ENCODE data around the gene NRG3.
"Not testable (repeated sequence)": the region's sequence is repeated elsewhere in the genome, so short reads cannot be mapped to it uniquely, and the experiment has no call there.

NRG3 gene

DNA sequence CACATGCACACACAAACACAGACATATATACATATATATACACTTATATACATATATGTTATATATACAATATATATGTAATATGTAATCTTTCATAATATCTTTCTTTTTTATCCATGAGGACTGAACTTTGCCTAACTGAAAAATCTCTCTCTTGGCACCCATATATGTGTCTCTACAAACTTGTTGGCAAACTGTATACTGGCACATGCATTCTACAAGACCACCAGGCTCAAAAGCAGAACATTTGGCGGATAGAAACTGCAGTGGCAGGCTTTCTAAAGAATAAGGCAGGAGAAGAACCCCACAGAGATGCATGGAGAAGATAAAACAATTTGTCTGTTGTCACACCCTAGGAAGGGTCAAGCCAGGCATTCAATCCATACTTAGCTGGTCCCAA lies 165.3 kb downstream of the NRG3 start:
- Histone ChIP-seq H3K9ac (ENCODE audit: low read length) (no peak overlapping the region), H3K9me3 (ENCODE audit: control insufficient read depth, low read length) (no peaks in the 10 kb centered on the region), H3K4me3 (ENCODE audit: low read length) (no peak overlapping the region), H3K27me3 (replicated peaks; ENCODE audit: control insufficient read depth, insufficient read depth, low read length) (no peaks in the 10 kb centered on the region), H3K36me3 (ENCODE audit: control insufficient read depth, insufficient read depth, low read length, severe bottlenecking) (no peaks in the 10 kb centered on the region), H3K4me1 (ENCODE audit: control insufficient read depth, insufficient read depth, low read length) (no peaks in the 10 kb centered on the region)
- no peak for DNase-seq (ENCODE audit: low read depth)

DNA sequence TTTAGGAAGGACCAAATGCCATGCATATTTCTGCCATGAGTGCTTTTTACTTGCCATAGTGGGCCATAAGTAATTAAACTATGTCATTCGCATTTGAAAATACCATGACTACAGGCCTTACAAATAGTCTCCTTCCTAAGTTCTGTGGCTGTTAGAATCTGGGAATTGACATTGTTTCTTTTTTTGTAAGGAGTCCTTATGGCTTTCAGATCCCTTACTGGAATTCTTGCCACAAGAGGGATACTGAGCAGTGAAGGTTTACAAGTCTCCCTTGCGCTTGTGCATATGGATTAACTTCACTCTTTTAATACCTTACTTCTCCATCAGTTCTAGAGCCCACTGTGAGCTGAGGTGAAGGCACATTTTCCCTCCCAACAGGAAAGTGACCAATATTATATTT lies 166.0 kb downstream of the NRG3 start:
- Histone ChIP-seq H3K36me3 (ENCODE audit: control insufficient read depth, insufficient read depth, low read length, severe bottlenecking) (no peaks in the 10 kb centered on the region), H3K9ac (ENCODE audit: low read length) (no peak overlapping the region), H3K27me3 (replicated peaks; ENCODE audit: control insufficient read depth, insufficient read depth, low read length) (no peaks in the 10 kb centered on the region), H3K9me3 (ENCODE audit: control insufficient read depth, low read length) (no peaks in the 10 kb centered on the region), H3K4me1 (ENCODE audit: control insufficient read depth, insufficient read depth, low read length) (no peaks in the 10 kb centered on the region), H3K4me3 (ENCODE audit: low read length) (no peak overlapping the region)
- no peak for DNase-seq (ENCODE audit: low read depth)

DNA sequence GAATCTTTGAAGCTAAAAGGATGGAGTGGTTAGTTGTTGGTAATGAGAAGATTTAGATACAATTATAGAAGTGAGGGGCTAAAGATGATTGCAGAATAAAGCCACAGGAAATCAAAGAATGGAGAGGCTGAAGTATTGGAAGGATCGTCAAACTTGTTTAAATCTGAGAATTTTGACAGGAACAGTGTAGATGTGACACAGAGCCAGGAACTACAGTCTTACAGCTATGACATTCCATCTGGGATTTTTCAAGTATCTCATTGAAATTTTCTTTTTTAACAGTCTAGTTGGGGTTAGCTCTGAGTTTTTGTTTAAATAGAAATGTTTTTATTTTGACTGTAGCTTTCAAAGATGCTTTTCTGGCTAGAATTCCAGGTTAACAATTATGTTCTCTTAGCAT lies 181.4 kb downstream of the NRG3 start:
- H3K4me3 ChIP-seq (ENCODE audit: low read length): no peak overlapping the region
- H3K4me1 ChIP-seq (ENCODE audit: control insufficient read depth, insufficient read depth, low read length): no peaks in the 10 kb centered on the region
- DNase-seq (ENCODE audit: low read depth): no peak
- H3K9ac ChIP-seq (ENCODE audit: low read length): no peak overlapping the region
- peaks cover 5% of the 10 kb centered on the region for H3K9me3 ChIP-seq (ENCODE audit: control insufficient read depth, low read length)
- H3K27me3 ChIP-seq (replicated peaks; ENCODE audit: control insufficient read depth, insufficient read depth, low read length): no peaks in the 10 kb centered on the region
- no peaks in the 10 kb centered on the region for H3K36me3 ChIP-seq (ENCODE audit: control insufficient read depth, insufficient read depth, low read length, severe bottlenecking)

DNA sequence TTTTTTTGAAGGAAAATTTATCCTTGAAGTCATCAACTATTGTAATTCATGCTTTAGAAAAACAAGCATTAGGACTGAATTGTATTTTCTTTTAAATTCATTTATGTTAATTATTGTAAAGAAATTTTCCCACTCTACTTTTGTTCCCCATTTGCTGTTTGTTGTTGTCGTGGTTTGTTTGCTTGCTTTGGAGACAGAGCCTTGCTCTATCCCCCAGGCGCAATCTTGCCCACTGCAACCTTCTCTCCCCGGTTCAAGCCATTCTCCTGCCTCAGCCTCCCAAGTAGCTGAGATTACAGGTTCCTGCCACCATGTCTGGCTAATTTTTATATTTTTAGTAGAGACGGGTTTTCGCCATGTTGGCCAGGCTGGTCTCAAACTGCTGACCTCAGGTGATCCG lies 192.2 kb downstream of the NRG3 start:
- not testable (repeated sequence) for DNase-seq (ENCODE audit: low read depth); H3K36me3 ChIP-seq (ENCODE audit: control insufficient read depth, insufficient read depth, low read length, severe bottlenecking); H3K9me3 ChIP-seq (ENCODE audit: control insufficient read depth, low read length); H3K9ac ChIP-seq (ENCODE audit: low read length); H3K27me3 ChIP-seq (replicated peaks; ENCODE audit: control insufficient read depth, insufficient read depth, low read length); H3K4me1 ChIP-seq (ENCODE audit: control insufficient read depth, insufficient read depth, low read length); H3K4me3 ChIP-seq (ENCODE audit: low read length)

DNA sequence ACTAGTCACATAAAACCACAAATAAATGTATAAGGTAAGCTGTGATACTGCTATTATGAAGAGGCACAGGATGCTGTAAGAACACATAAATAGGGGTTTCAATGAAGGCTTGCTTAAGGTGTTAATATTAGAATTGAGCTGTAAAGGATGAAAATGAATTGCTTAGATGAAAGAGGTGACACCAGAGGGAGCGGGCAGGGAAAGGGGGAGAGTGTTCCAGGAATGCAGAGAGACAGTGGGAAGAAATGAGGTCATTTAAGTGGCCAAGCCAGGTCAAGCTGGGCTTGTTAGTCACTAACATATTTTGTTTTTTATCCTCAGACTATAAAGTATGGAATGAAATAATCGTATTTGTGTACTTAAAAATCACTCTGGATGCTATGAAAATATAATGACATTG lies 193.5 kb downstream of the NRG3 start:
- H3K9ac ChIP-seq (ENCODE audit: low read length): no peak overlapping the region
- no peak for DNase-seq (ENCODE audit: low read depth)
- H3K27me3 ChIP-seq (replicated peaks; ENCODE audit: control insufficient read depth, insufficient read depth, low read length): no peaks in the 10 kb centered on the region
- no peaks in the 10 kb centered on the region for H3K4me1 ChIP-seq (ENCODE audit: control insufficient read depth, insufficient read depth, low read length)
- no peaks in the 10 kb centered on the region for H3K36me3 ChIP-seq (ENCODE audit: control insufficient read depth, insufficient read depth, low read length, severe bottlenecking)
- no peak overlapping the region for H3K4me3 ChIP-seq (ENCODE audit: low read length)
- no peaks in the 10 kb centered on the region for H3K9me3 ChIP-seq (ENCODE audit: control insufficient read depth, low read length)

DNA sequence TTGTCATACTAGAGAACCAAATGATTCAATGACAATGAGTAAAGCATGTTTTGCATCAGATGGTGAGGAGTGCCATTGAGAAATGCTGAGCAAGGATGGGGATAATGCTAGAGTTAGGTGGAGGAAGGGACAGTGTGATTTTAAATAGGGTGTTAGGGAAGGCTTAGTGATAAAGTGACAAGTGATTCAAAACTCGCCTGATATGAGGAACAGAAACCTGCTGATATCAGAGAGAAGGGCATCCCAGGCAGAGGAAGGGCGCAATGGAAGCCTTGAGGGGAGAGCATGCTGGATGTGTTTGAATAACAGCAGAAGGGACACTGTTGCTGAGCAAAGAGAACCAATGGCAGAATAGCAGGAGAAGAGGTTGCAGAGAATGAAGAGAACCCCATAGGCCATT lies 196.2 kb downstream of the NRG3 start:
- H3K27me3 ChIP-seq (replicated peaks; ENCODE audit: control insufficient read depth, insufficient read depth, low read length): no peaks in the 10 kb centered on the region
- no peak overlapping the region for H3K4me3 ChIP-seq (ENCODE audit: low read length)
- no peak for DNase-seq (ENCODE audit: low read depth)

DNA sequence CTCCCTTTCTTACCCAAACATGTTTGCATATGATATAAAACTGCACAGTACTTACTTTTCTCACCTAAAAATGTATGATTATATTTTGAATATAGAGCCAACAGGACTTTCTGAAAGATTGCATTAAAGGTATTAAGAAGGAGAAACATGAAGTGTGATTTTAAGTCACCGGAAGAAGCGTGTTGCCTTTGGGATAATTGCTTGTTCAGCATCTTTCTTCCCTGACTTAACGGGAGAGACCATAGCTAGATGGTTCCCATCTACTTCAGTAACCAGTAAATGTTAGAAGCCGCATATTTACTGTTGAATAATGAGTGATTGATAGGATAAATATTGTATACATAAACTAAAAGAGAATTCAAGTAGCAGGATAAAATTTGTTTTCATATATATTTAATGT lies 197.1 kb downstream of the NRG3 start:
- Histone ChIP-seq H3K9me3 (ENCODE audit: control insufficient read depth, low read length) (no peaks in the 10 kb centered on the region), H3K9ac (ENCODE audit: low read length) (no peak overlapping the region), H3K4me1 (ENCODE audit: control insufficient read depth, insufficient read depth, low read length) (no peaks in the 10 kb centered on the region), H3K36me3 (ENCODE audit: control insufficient read depth, insufficient read depth, low read length, severe bottlenecking) (no peaks in the 10 kb centered on the region), H3K4me3 (ENCODE audit: low read length) (no peak overlapping the region), H3K27me3 (replicated peaks; ENCODE audit: control insufficient read depth, insufficient read depth, low read length) (no peaks in the 10 kb centered on the region)
- DNase-seq (ENCODE audit: low read depth): no peak

More for the DNA sequence above, 196.2 kb downstream of the NRG3 start:
- Histone ChIP-seq H3K36me3 (ENCODE audit: control insufficient read depth, insufficient read depth, low read length, severe bottlenecking) (no peaks in the 10 kb centered on the region), H3K4me1 (ENCODE audit: control insufficient read depth, insufficient read depth, low read length) (no peaks in the 10 kb centered on the region), H3K9ac (ENCODE audit: low read length) (no peak overlapping the region), H3K9me3 (ENCODE audit: control insufficient read depth, low read length) (no peaks in the 10 kb centered on the region)

DNA sequence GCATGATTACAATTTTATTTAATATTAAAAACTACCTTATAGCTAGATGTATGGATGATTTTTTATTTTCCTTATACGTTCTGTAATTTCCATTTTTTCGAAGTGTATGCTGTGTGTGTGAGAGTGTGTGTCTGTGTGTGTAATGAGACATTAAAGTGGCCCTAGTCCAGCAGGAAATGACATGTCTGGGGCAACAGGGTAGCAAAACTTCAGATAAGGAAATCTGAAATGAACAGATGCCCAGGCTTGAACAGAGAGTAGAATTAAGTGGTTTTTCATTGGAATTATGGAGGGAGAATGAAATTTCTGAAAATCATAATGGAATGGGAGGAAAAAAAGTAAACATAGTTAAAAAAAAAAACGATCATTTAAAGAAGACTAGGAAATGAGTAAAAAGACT lies 200.6 kb downstream of the NRG3 start:
- H3K27me3 ChIP-seq (replicated peaks; ENCODE audit: control insufficient read depth, insufficient read depth, low read length): no peaks in the 10 kb centered on the region
- H3K36me3 ChIP-seq (ENCODE audit: control insufficient read depth, insufficient read depth, low read length, severe bottlenecking): no peaks in the 10 kb centered on the region
- DNase-seq (ENCODE audit: low read depth): no peak
- no peaks in the 10 kb centered on the region for H3K4me1 ChIP-seq (ENCODE audit: control insufficient read depth, insufficient read depth, low read length)
- no peaks in the 10 kb centered on the region for H3K9me3 ChIP-seq (ENCODE audit: control insufficient read depth, low read length)
- H3K4me3 ChIP-seq (ENCODE audit: low read length): no peak overlapping the region
- no peak overlapping the region for H3K9ac ChIP-seq (ENCODE audit: low read length)

DNA sequence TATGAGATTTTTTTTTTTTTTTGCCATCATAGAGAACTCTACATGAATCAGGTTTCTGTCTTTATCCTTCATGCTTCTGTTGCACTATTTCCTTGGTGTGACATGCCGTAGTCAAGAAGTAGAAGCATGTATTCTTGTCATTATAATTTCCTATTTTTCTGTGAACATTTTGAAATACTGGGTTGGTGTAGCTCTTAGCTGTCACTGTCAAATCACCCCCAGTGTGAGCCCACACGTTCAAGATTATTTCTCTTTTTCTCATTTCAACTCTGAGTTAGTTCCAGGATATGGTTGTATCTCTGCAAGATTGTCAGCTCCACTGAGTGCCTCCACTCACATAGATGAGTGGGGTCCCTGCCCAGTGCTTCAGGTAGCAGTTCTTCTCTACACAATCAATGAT lies 209.5 kb downstream of the NRG3 start:
- H3K4me3 ChIP-seq (ENCODE audit: low read length): no peak overlapping the region
- no peak for DNase-seq (ENCODE audit: low read depth)
- no peak overlapping the region for H3K9ac ChIP-seq (ENCODE audit: low read length)

DNA sequence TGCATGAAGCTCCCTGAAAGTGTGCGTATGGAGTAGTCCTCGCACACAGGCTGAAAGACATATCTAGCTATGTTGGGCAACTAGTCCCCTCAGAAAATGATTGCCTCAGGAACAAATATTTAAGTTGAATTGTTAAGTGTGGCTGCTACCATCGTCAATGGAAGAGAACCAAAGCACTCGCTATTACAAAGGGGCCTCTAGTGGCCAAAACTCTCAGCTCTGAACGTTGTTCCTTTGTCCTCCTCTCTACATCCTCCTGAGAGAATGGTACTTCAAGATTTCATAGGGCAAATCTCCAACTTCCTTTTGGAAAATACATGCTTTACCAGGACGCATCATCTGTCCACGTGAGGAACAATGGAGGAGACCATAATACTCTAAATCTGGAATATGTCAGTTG lies 209.9 kb downstream of the NRG3 start:
- Histone ChIP-seq H3K9me3 (ENCODE audit: control insufficient read depth, low read length) (no peaks in the 10 kb centered on the region), H3K4me1 (ENCODE audit: control insufficient read depth, insufficient read depth, low read length) (no peaks in the 10 kb centered on the region), H3K9ac (ENCODE audit: low read length) (no peak overlapping the region), H3K36me3 (ENCODE audit: control insufficient read depth, insufficient read depth, low read length, severe bottlenecking) (no peaks in the 10 kb centered on the region), H3K27me3 (replicated peaks; ENCODE audit: control insufficient read depth, insufficient read depth, low read length) (no peaks in the 10 kb centered on the region), H3K4me3 (ENCODE audit: low read length) (no peak overlapping the region)
- DNase-seq (ENCODE audit: low read depth): no peak

More for the DNA sequence above, 209.5 kb downstream of the NRG3 start:
- Histone ChIP-seq H3K27me3 (replicated peaks; ENCODE audit: control insufficient read depth, insufficient read depth, low read length) (no peaks in the 10 kb centered on the region), H3K4me1 (ENCODE audit: control insufficient read depth, insufficient read depth, low read length) (no peaks in the 10 kb centered on the region), H3K9me3 (ENCODE audit: control insufficient read depth, low read length) (no peaks in the 10 kb centered on the region), H3K36me3 (ENCODE audit: control insufficient read depth, insufficient read depth, low read length, severe bottlenecking) (no peaks in the 10 kb centered on the region)

DNA sequence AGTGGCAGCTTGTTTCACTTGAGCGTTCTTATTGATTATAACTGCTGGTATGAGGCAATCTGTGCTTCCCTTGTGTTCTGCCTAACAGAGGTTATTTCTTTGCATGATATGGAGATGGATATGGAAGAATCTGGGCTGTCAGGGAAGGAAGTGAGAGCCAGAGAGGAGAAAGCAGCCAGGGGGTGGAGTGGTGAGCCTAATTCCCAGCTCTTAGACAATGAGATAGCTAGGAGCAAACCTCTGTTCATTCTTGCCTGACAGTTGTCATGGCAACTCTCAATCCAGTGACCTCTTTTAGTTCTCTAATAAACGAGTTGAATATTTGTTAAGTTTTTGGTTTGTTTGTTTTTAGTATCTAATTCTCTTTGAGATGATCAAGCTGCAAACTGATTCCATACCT lies 214.3 kb downstream of the NRG3 start:
- Histone ChIP-seq H3K9me3 (ENCODE audit: control insufficient read depth, low read length) (no peaks in the 10 kb centered on the region), H3K4me1 (ENCODE audit: control insufficient read depth, insufficient read depth, low read length) (no peaks in the 10 kb centered on the region), H3K9ac (ENCODE audit: low read length) (no peak overlapping the region), H3K4me3 (ENCODE audit: low read length) (no peak overlapping the region), H3K27me3 (replicated peaks; ENCODE audit: control insufficient read depth, insufficient read depth, low read length) (no peaks in the 10 kb centered on the region), H3K36me3 (ENCODE audit: control insufficient read depth, insufficient read depth, low read length, severe bottlenecking) (no peaks in the 10 kb centered on the region)
- DNase-seq (ENCODE audit: low read depth): no peak

DNA sequence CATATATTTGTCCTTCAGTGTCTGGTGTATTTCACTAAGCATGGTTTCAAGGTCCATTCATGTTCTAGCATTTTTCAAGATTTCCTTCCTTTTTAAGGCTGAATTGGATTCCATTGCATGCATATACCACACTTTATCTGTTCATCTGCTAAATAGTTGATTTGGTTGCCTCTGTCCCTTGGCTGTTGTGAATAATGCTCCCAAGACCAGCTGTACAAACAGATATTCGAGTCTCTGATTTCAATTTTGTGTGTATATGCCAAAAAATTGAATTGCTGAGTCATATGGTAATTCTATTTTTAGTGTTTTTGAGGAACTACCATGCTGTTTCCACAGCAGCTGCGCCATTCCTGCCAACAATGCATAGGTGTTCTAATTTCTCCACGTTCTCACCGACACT lies 216.4 kb downstream of the NRG3 start:
- H3K9ac ChIP-seq (ENCODE audit: low read length): no peak overlapping the region
- no peaks in the 10 kb centered on the region for H3K36me3 ChIP-seq (ENCODE audit: control insufficient read depth, insufficient read depth, low read length, severe bottlenecking)
- DNase-seq (ENCODE audit: low read depth): no peak
- no peaks in the 10 kb centered on the region for H3K9me3 ChIP-seq (ENCODE audit: control insufficient read depth, low read length)
- no peaks in the 10 kb centered on the region for H3K27me3 ChIP-seq (replicated peaks; ENCODE audit: control insufficient read depth, insufficient read depth, low read length)
- H3K4me1 ChIP-seq (ENCODE audit: control insufficient read depth, insufficient read depth, low read length): no peaks in the 10 kb centered on the region
- no peak overlapping the region for H3K4me3 ChIP-seq (ENCODE audit: low read length)
